HEK293 (cell line): ENCODE data around the gene RNF169.

Source experiments
- BCL6B ChIP-seq: fragments of 450-650 bp; formaldehyde crosslinking; IDR thresholded peaks from 2 replicates; pipeline ENCODE4 v1.5.1; 2017; ENCODE audit warnings: missing biosample characterization, missing genetic modification characterization
- CTCF ChIP-seq: fragments of 450-650 bp; formaldehyde crosslinking; IDR thresholded peaks from 2 replicates; pipeline ENCODE4 v1.5.1; 2016; ENCODE audit warnings: missing biosample characterization, missing genetic modification characterization
- ZBTB44 ChIP-seq: fragments of 450-650 bp; IDR thresholded peaks from 2 replicates; pipeline ENCODE4 v1.5.1; 2018; ENCODE audit warnings: missing biosample characterization, mild to moderate bottlenecking, missing genetic modification characterization
- ZNF121 ChIP-seq: fragments of 450-650 bp; formaldehyde crosslinking; IDR thresholded peaks from 2 replicates; pipeline ENCODE4 v1.5.1; 2016; ENCODE audit warnings: missing biosample characterization, missing genetic modification characterization
- ZNF148 ChIP-seq: fragments of 450-650 bp; formaldehyde crosslinking; IDR thresholded peaks from 2 replicates; pipeline ENCODE4 v1.5.0; 2017; ENCODE audit warnings: missing biosample characterization, missing genetic modification characterization, borderline replicate concordance
- ZSCAN30 ChIP-seq: fragments of 450-650 bp; IDR thresholded peaks from 2 replicates; pipeline ENCODE4 v1.5.1; 2018; ENCODE audit warnings: missing biosample characterization, mild to moderate bottlenecking, missing genetic modification characterization, moderate library complexity

DNA sequence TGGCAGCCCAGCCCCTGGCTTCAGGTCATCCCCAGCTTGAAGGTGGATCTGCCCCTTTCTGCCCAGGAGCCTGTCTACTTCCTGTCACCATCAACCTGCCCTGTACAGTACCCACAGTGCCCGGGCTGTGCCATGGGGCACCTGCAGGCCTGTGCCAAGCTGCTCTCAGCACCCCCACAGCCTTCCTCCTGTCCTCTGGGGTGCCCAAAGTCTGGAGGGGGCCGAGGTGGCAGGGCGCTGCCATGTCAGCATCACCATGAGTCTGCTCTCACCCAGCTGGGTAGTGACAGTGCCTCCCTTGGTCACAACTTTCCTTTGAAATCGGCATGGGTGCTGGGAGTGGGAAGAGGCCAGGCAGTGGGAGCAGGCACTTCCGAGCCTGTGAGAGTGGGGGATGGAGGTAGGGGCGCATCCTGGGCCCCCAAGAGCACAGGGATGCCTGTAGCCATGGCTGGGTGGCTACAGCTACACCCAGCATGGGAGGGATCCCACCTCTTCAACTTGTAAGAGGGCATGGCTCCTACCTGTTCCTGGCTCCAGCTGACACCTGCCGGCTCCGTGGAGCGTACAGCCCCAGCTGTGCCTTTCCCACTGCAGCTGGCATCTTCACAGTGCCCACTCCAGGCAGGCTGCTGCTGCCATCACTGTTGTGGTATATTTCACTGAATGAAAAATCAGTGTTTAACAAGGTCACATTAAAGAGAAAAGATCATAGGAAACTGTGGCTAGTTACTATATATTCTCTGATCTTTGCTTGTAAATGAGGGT lies 42.9 kb downstream of the RNF169 start:
- TF ChIP-seq BCL6B (tag by site-specific recombination) (no peak), ZNF148 (no peak), ZBTB44 (tag by site-specific recombination) (no peak), CTCF (tag by site-specific recombination) (no peak), ZSCAN30 (tag by site-specific recombination) (no peak), ZNF121 (tag by site-specific recombination) (no peak)
